ENCODE results near the gene LAMA2.

GRCh38 chr6:128899341-128900050, 16.6 kb downstream of the LAMA2 start:
- TF ChIP-seq, protein P1, sequence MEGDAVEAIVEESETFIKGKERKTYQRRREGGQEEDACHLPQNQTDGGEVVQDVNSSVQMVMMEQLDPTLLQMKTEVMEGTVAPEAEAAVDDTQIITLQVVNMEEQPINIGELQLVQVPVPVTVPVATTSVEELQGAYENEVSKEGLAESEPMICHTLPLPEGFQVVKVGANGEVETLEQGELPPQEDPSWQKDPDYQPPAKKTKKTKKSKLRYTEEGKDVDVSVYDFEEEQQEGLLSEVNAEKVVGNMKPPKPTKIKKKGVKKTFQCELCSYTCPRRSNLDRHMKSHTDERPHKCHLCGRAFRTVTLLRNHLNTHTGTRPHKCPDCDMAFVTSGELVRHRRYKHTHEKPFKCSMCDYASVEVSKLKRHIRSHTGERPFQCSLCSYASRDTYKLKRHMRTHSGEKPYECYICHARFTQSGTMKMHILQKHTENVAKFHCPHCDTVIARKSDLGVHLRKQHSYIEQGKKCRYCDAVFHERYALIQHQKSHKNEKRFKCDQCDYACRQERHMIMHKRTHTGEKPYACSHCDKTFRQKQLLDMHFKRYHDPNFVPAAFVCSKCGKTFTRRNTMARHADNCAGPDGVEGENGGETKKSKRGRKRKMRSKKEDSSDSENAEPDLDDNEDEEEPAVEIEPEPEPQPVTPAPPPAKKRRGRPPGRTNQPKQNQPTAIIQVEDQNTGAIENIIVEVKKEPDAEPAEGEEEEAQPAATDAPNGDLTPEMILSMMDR (IDR thresholded peaks at IDR 0.05): no peak
- no peak for TF ChIP-seq POLR2A (IDR thresholded peaks at IDR 0.05)
- TF ChIP-seq EP300 (IDR thresholded peaks at IDR 0.05): no peak
